DND-41 (cell line): ENCODE results near the gene THBS3.

Source experiments
- CTCF ChIP-seq: IDR thresholded peaks from 2 replicates; pipeline ENCODE4 v1.5.1; 2012; ENCODE audit warnings: borderline replicate concordance, low read length, moderate library complexity, mild to moderate bottlenecking; ENCODE audit not compliant: poor library complexity, severe bottlenecking; ENCODE audit errors: extremely low read depth
- EZH2 ChIP-seq: IDR thresholded peaks from 3 replicates; pipeline ENCODE4 v1.6.1; 2012; ENCODE audit warnings: borderline replicate concordance, low read depth, mild to moderate bottlenecking, moderate library complexity, low read length, inconsistent platforms; ENCODE audit not compliant: severe bottlenecking

- TF ChIP-seq CTCF (peak; percentile 95), EZH2 (no peak)
These were observed 40.3 kb downstream of the THBS3 start for GRCh38 chr1:155167166-155168104.
